Prostate gland (tissue), 2 donors: ENCODE measurements around the gene GATA6. TPM values are rescaled to one million over a fixed set of nuclear protein-coding genes. Genes with fewer than 3 reads are reported as not detected.

Experiments
- DNase-seq: peaks from one replicate; pipeline ENCODE4 v3.0.0-alpha.2; 2019; ENCODE audit warnings: low spot score
- H3K27ac ChIP-seq, 2 donors: fragments of 200-600 bp; sonication (generic); 2 replicates each; pipeline ENCODE4 v1.5.1; 2017 to 2019
- H3K27me3 ChIP-seq: fragments of 200-600 bp; sonication (generic); replicated peaks from 2 replicates; pipeline ENCODE4 v1.5.1; 2019; ENCODE audit not compliant: insufficient read depth
- H3K36me3 ChIP-seq, 2 donors: fragments of 200-600 bp; sonication (generic); 1 replicate in 1 of 2; 2 replicates in 1 of 2; pipeline versions ENCODE4 v1.5.1 to v1.8.1; 2017 to 2019
- H3K4me1 ChIP-seq: fragments of 200-600 bp; sonication (generic); replicated peaks from 2 replicates; pipeline ENCODE4 v1.5.1; 2019
- H3K4me3 ChIP-seq, 2 donors: fragments of 200-600 bp; sonication (generic); 2 replicates each; pipeline ENCODE4 v1.5.1; 2017 to 2019
- H3K9me3 ChIP-seq: fragments of 200-600 bp; sonication (generic); 2 replicates; pipeline ENCODE4 v1.5.1; 2017
- POLR2A ChIP-seq: fragments of 450-650 bp; IDR thresholded peaks from one replicate; pipeline ENCODE4 v1.6.1; 2016; ENCODE audit warnings: antibody characterized with exemption, mild to moderate bottlenecking
- POLR2AphosphoS5 ChIP-seq: sonication (generic); formaldehyde crosslinking; IDR thresholded peaks from one replicate; pipeline ENCODE4 v1.6.1; 2017; ENCODE audit warnings: antibody characterized with exemption
- WGBS: methylation state at CpG from one replicate; pipeline ENCODE4 v1.1.5; 2018; 5-methylcytosine and 5-hydroxymethylcytosine counted together
- intact Hi-C: fragments of 100-400 bp; cut with DNase I; formaldehyde crosslinking; loops from one replicate; pipeline ENCODE4 v1.14.2; 2022
- total RNA-seq, 2 donors: library from RNA; depleted of rRNA; stranded (reverse); fragments of >200 nt; gene quantifications; one replicate each; pipeline ENCODE4 v1.1.0, GENCODE V29; 2016
- TF ChIP-seq, protein P1 (sequence below), 4 experiments: fragments of 200-600 bp in 2 of 4; fragments of 450-650 bp in 2 of 4; sonication (generic) in 2 of 4; IDR thresholded peaks; 1 replicate in 3 of 4; 2 replicates in 1 of 4; pipeline ENCODE4 v1.5.1; 2016 to 2019; ENCODE audit warnings: antibody characterized with exemption in 4 of 4, mild to moderate bottlenecking in 2 of 4, moderate library complexity in 2 of 4

GATA6 gene
- total RNA-seq, 2 donors from 2014 or later = 9.8 to 49.0 TPM

DNA sequence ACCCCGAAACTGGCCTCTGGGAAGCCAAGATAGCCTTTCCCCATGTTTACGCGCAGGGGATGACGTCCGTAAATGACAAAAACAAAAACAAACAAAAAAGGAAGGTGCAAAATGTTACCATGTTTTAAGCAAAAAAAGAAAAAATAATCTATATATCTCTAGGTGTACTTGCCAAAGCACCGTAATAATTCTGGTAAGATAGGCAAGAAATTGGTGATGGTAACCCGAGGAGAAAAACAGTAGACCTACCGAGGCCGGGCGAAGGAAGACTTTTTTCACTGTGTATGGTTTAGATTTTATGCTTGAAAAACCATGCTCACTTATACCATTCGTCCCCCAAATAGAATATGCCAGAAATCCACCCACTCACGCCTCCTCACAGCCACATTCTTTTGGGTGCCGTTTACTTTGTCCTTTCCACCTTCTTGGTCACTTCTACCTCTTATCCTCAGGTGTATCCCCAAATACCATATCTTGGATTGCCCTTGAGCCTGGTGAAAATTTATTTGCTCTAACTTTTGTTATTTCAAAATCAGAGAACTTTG lies 8.0 kb downstream of the GATA6 start:
- no peak for TF ChIP-seq POLR2A
- TF ChIP-seq POLR2AphosphoS5 = no peak
- TF ChIP-seq, protein P1, sequence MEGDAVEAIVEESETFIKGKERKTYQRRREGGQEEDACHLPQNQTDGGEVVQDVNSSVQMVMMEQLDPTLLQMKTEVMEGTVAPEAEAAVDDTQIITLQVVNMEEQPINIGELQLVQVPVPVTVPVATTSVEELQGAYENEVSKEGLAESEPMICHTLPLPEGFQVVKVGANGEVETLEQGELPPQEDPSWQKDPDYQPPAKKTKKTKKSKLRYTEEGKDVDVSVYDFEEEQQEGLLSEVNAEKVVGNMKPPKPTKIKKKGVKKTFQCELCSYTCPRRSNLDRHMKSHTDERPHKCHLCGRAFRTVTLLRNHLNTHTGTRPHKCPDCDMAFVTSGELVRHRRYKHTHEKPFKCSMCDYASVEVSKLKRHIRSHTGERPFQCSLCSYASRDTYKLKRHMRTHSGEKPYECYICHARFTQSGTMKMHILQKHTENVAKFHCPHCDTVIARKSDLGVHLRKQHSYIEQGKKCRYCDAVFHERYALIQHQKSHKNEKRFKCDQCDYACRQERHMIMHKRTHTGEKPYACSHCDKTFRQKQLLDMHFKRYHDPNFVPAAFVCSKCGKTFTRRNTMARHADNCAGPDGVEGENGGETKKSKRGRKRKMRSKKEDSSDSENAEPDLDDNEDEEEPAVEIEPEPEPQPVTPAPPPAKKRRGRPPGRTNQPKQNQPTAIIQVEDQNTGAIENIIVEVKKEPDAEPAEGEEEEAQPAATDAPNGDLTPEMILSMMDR (IDR thresholded peaks at IDR 0.05) = no peak
- Histone ChIP-seq H3K36me3 (no peaks in the 10 kb centered on the region), H3K4me3 (no peak overlapping the region), H3K4me1 (no peaks in the 10 kb centered on the region), H3K27ac (no peak overlapping the region), H3K27me3 (peaks cover 4% of the 10 kb centered on the region), H3K9me3 (no peaks in the 10 kb centered on the region)
- 83% methylated on average over 13 of the region's 13 CpGs for WGBS
- intact Hi-C loops = no loop called here
- no peak for DNase-seq

DNA sequence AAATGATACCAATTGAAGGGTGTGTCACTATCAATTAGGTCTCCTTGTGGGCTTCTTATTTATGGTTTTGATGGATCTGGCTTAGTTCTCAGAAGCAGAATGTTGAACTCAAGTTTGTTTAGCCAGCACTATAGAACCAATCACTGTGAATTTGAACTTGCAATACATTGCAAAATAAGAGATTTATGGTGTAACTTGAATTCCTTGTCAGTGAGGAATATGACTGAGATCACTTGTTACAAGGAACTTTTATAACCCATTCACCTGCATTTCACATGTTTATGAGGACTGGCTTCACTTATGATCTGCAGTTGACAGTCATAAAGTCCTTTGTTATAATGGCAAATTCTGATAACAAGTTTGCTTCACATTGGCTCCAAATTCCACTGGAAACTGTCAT lies 9.8 kb downstream of the GATA6 start:
- Histone ChIP-seq H3K9me3 (no peaks in the 10 kb centered on the region), H3K27me3 (peaks cover 4% of the 10 kb centered on the region), H3K4me1 (no peaks in the 10 kb centered on the region), H3K4me3 (no peak overlapping the region), H3K27ac (no peak overlapping the region), H3K36me3 (no peaks in the 10 kb centered on the region)
- no peak for DNase-seq
- intact Hi-C loops = no loop called here
- no peak for TF ChIP-seq POLR2A
- TF ChIP-seq, protein P1 (IDR thresholded peaks at IDR 0.05) = no peak
- no peak for TF ChIP-seq POLR2AphosphoS5

DNA sequence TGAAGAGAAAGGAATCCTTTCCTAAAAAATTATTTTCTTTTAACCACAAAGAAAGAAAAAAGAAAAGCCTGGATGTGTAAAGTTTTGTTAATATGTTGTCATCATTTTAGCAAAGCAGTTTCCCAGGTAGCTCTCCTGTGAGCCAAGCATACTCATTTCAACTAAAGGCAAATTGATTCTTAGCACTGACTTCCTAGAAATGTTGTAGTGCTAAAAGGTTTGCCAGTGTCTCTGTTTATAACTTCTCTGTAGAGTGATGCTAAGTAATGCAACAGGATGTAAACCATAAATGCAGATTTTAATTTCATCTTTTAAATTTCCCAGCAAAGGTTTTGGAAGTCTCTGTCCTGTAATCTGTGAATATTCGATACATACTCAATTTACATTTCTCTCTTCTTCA lies 10.2 kb downstream of the GATA6 start:
- Histone ChIP-seq H3K27me3 (peaks cover 4% of the 10 kb centered on the region), H3K27ac (no peak overlapping the region), H3K9me3 (no peaks in the 10 kb centered on the region), H3K4me1 (no peaks in the 10 kb centered on the region), H3K4me3 (no peak overlapping the region), H3K36me3 (no peaks in the 10 kb centered on the region)
- intact Hi-C loops = no loop called here
- DNase-seq = no peak
- WGBS = 81% methylated on average over 1 of the region's 1 CpG
- no peak for TF ChIP-seq POLR2A
- TF ChIP-seq POLR2AphosphoS5 = no peak
- TF ChIP-seq, protein P1 (IDR thresholded peaks at IDR 0.05) = no peak

DNA sequence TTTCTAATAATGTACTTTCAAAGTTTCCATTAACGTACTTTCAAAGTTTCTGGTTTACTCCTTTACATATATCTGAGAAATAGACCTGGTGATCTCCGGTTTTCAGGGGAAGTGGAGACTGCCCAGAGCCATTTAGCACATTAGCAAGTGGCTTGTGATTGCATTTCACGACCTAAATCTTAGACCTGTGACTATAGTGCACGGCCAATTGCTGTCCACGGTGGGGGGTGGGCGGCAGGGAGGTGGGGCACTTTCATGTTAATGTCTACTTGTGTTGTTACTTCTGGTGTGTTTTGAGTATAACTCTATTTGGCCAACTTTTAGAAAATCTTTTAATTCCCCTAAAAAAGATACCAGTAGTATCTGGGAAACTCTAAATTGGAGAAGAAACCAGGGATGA lies 11.3 kb downstream of the GATA6 start:
- no peaks in the 10 kb centered on the region for H3K9me3 ChIP-seq
- H3K27me3 ChIP-seq = no peaks in the 10 kb centered on the region
- WGBS = 76% methylated on average over 6 of the region's 6 CpGs
- DNase-seq = no peak
- H3K36me3 ChIP-seq = no peaks in the 10 kb centered on the region
- intact Hi-C loops = no loop called here
- no peak overlapping the region for H3K27ac ChIP-seq
- TF ChIP-seq, protein P1 (IDR thresholded peaks at IDR 0.05) = no peak
- no peak for TF ChIP-seq POLR2AphosphoS5
- H3K4me1 ChIP-seq = no peaks in the 10 kb centered on the region
- H3K4me3 ChIP-seq = no peak overlapping the region

DNA sequence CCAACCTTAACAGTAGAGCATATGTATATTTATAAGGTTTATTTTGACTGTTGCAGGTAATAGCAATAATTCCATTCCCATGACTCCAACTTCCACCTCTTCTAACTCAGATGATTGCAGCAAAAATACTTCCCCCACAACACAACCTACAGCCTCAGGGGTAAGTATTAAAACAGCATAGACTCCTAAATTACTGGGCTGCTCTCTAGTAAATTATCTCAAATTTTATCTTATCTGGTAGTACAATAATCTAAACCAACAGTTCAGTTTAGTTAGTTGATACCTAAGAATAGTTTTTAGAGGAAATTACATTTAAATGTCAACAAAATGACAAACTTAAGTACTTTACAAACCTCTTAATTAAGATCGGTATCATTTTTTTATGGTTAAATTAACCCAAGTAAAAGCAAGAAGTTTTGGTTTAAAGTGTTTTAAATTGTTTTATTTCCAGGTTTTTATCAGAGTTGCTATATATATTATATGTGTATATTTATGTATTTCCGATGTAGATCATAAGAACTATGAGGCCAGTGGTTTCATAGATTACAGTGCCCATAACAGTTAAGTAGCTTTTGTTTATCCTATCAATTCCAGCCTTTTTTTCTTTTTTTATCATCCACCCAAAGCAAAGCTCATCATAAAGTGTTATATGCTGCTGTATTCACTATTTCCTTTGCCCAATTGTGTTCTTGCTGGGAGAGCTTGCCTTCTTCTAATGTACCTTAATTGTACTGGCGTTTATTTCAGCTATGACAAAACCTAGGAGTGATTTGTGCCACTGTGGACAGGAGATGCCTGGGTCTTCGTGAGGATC lies 13.7 kb downstream of the GATA6 start:
- TF ChIP-seq, protein P1 (IDR thresholded peaks at IDR 0.05) = no peak
- no peak for TF ChIP-seq POLR2AphosphoS5
- no peak for TF ChIP-seq POLR2A
- 79% methylated on average over 4 of the region's 4 CpGs for WGBS
- no peak for DNase-seq
- Histone ChIP-seq H3K27me3 (no peaks in the 10 kb centered on the region), H3K4me3 (no peak overlapping the region), H3K36me3 (no peaks in the 10 kb centered on the region), H3K9me3 (no peaks in the 10 kb centered on the region), H3K4me1 (no peaks in the 10 kb centered on the region), H3K27ac (no peak overlapping the region)
- intact Hi-C loops = no loop called here
